ENCODE results near the gene AMN1. TPM values are rescaled to one million over a fixed set of nuclear protein-coding genes. Genes with fewer than 3 reads are reported as not detected.

Gene AMN1
- total RNA-seq, 1 experiment from 2014 or later, result 9.6 TPM

- H3K56ac ChIP-seq (ENCODE audit: insufficient read length, low read depth, low read length), result no peak overlapping the region
- no peaks in the 10 kb centered on the region for H3K23me2 ChIP-seq (ENCODE audit: insufficient read length, low read depth, low read length, poor library complexity, severe bottlenecking)
- no peak overlapping the region for H3K27ac ChIP-seq (ENCODE audit: insufficient read length, low read depth, low read length)
- no peak overlapping the region for H2BK20ac ChIP-seq (ENCODE audit: low read depth, low read length, poor library complexity, severe bottlenecking)
- no peak overlapping the region for H3K9ac ChIP-seq (ENCODE audit: extremely low read depth, insufficient read length, low read length)
- no peak overlapping the region for H2BK120ac ChIP-seq (ENCODE audit: low read depth, low read length, poor library complexity, severe bottlenecking)
- no peak overlapping the region for H2AFZ ChIP-seq (ENCODE audit: low read length)
- H2BK15ac ChIP-seq (ENCODE audit: low read depth, low read length), result no peak overlapping the region
- WGBS (ENCODE audit: extremely low coverage, insufficient read length, low lambda C conversion rate), result no CpG with 5 or more reads among the region's 2 CpGs
- DNase-seq, result no peak
- no peak overlapping the region for H3K4me2 ChIP-seq (ENCODE audit: insufficient read depth, insufficient read length, low read length)
- H3K4me3 Mint-ChIP-seq, result no peak overlapping the region
- H2AK5ac ChIP-seq (ENCODE audit: insufficient read length, low read length), result no peak overlapping the region
- H3K27me3 Mint-ChIP-seq (ENCODE audit: low read depth), result no peaks in the 10 kb centered on the region
- no peaks in the 10 kb centered on the region for H4K20me1 ChIP-seq (ENCODE audit: control insufficient read depth, insufficient read depth, insufficient read length)
- peaks cover 10 to 13% of the 10 kb centered on the region in 2 experiments; a peak in 4 of 5 replicates for H3K9me3 Mint-ChIP-seq
- no peak overlapping the region for H2BK12ac ChIP-seq (ENCODE audit: insufficient read length, low read depth, low read length)
- no peaks in the 10 kb centered on the region for H3K9me3 ChIP-seq (ENCODE audit: control insufficient read depth, low read depth, low read length)
- no peak overlapping the region for H3K14ac ChIP-seq (ENCODE audit: insufficient read depth, low read length)
- H3K18ac ChIP-seq (ENCODE audit: insufficient read length, low read depth, low read length), result no peak overlapping the region
- H4K5ac ChIP-seq (ENCODE audit: insufficient read length, low read depth, low read length), result no peak overlapping the region
- no peak overlapping the region for H2BK5ac ChIP-seq (ENCODE audit: insufficient read length, low read length)
- peaks cover 8% of the 10 kb centered on the region; the same call in 1 of the 2 replicates for H3K4me1 ChIP-seq (ENCODE audit: insufficient read depth, low read length)
- peaks cover 34 to 40% of the 10 kb centered on the region in 2 experiments for H3K4me1 Mint-ChIP-seq
- peak overlapping the region in 1 of 3 experiments; percentile 86; a peak in 4 of 7 replicates for H3K27ac Mint-ChIP-seq
- H4K8ac ChIP-seq (replicated peaks; ENCODE audit: insufficient read length, low read depth, low read length), result no peak overlapping the region
- no peak for TF ChIP-seq CTCF (conservative IDR thresholded peaks at IDR 0.05)
- no peaks in the 10 kb centered on the region for H3K27me3 ChIP-seq (ENCODE audit: insufficient read depth, low read length)
- no peak overlapping the region for H3T11ph ChIP-seq (ENCODE audit: low read length)
- no peaks in the 10 kb centered on the region for H3K79me2 ChIP-seq (ENCODE audit: insufficient read depth, low read length)
- H3K23ac ChIP-seq (ENCODE audit: insufficient read length, low read depth, low read length), result no peak overlapping the region
- no peak overlapping the region for H4K91ac ChIP-seq (ENCODE audit: insufficient read length, low read depth, low read length)
- H3K4ac ChIP-seq (ENCODE audit: low read depth, low read length), result no peak overlapping the region; the same call in 1 of the 2 replicates
- H3K36me3 Mint-ChIP-seq (ENCODE audit: insufficient read depth in 1 of 3, low read depth in 3 of 3), result peaks cover 0 to 7% (median 7%) of the 10 kb centered on the region in 3 experiments; a peak in 5 of 7 replicates
- no peaks in the 10 kb centered on the region for H3K79me1 ChIP-seq (ENCODE audit: insufficient read depth, low read depth, low read length, poor library complexity, severe bottlenecking)
These were observed 21.9 kb upstream of the AMN1 start for GRCh38 chr12:31750747-31751039.

Data from H9 (cell line).